Fibroblast of peridontal ligament (primary cell): Measurements from ENCODE around the gene SYT9.

ENCODE experiments used
- DNase-seq: peaks from one replicate; pipeline ENCODE4 v3.0.0-alpha.2; 2010; ENCODE audit errors: extremely low read depth

The SYT9 gene

GRCh38 chr11:7347611-7348431 lies 96.1 kb downstream of the SYT9 start:
- DNase-seq, result no peak

GRCh38 chr11:7348432-7349304 lies 97.0 kb downstream of the SYT9 start:
- DNase-seq, result no peak

- no peak for DNase-seq
Measured at GRCh38 chr11:7351228-7351627, 99.5 kb downstream of the SYT9 start.

- DNase-seq, result peak; percentile 18
Measured at GRCh38 chr11:7353100-7353499, 101.4 kb downstream of the SYT9 start.

GRCh38 chr11:7364660-7365059 lies 113.0 kb downstream of the SYT9 start:
- DNase-seq, result no peak

- DNase-seq, result no peak
Measured at GRCh38 chr11:7367803-7368202, 116.1 kb downstream of the SYT9 start.

GRCh38 chr11:7376386-7376785 lies 124.7 kb downstream of the SYT9 start:
- DNase-seq, result no peak

GRCh38 chr11:7381937-7382336 lies 130.2 kb downstream of the SYT9 start:
- no peak for DNase-seq

- no peak for DNase-seq
Measured at GRCh38 chr11:7383406-7383805, 131.7 kb downstream of the SYT9 start.

- no peak for DNase-seq
Measured at GRCh38 chr11:7384691-7385090, 133.0 kb downstream of the SYT9 start.

- DNase-seq, result no peak
Measured at GRCh38 chr11:7385532-7385931, 133.8 kb downstream of the SYT9 start.

- no peak for DNase-seq
Measured at GRCh38 chr11:7413961-7414915, 162.5 kb downstream of the SYT9 start.

- DNase-seq, result no peak
Measured at GRCh38 chr11:7414973-7415817, 163.5 kb downstream of the SYT9 start.

- DNase-seq, result no peak
Measured at GRCh38 chr11:7416080-7416479, 164.4 kb downstream of the SYT9 start.

GRCh38 chr11:7417328-7417727 lies 165.6 kb downstream of the SYT9 start:
- no peak for DNase-seq

GRCh38 chr11:7418061-7418460 lies 166.4 kb downstream of the SYT9 start:
- no peak for DNase-seq

- DNase-seq, result no peak
Measured at GRCh38 chr11:7418906-7419305, 167.2 kb downstream of the SYT9 start.

- DNase-seq, result no peak
Measured at GRCh38 chr11:7421136-7421535, 169.4 kb downstream of the SYT9 start.

GRCh38 chr11:7422544-7423331 lies 171.0 kb downstream of the SYT9 start:
- no peak for DNase-seq

- DNase-seq, result no peak
Measured at GRCh38 chr11:7423946-7424345, 172.2 kb downstream of the SYT9 start.
